Testis (tissue), 2 donors: ENCODE results near the gene CENPT.

ENCODE experiments used
- CTCF ChIP-seq, 3 experiments: fragments of 450-650 bp in 2 of 3; fragments of 200-600 bp in 1 of 3; sonication (generic) in 1 of 3; IDR thresholded peaks; one replicate each; pipeline ENCODE4 v1.5.1; 2016 to 2019; ENCODE audit warnings: antibody characterized with exemption in 3 of 3, mild to moderate bottlenecking in 2 of 3, moderate library complexity in 1 of 3
- POLR2A ChIP-seq: fragments of 450-650 bp; IDR thresholded peaks from one replicate; pipeline ENCODE4 v1.6.1; 2017; ENCODE audit warnings: antibody characterized with exemption, mild to moderate bottlenecking, moderate library complexity

- no peak for TF ChIP-seq CTCF (IDR thresholded peaks at IDR 0.05)
- TF ChIP-seq POLR2A, result no peak
Observed at GRCh38 chr16:67801241-67801640, 46.3 kb downstream of the CENPT start.
